CMK (cell line): Measurements from ENCODE around the gene LDLRAD4.

Experiments
- DNase-seq: peaks from one replicate; pipeline ENCODE4 v3.0.0-alpha.2; 2010; ENCODE audit warnings: low read depth

LDLRAD4 gene

DNA sequence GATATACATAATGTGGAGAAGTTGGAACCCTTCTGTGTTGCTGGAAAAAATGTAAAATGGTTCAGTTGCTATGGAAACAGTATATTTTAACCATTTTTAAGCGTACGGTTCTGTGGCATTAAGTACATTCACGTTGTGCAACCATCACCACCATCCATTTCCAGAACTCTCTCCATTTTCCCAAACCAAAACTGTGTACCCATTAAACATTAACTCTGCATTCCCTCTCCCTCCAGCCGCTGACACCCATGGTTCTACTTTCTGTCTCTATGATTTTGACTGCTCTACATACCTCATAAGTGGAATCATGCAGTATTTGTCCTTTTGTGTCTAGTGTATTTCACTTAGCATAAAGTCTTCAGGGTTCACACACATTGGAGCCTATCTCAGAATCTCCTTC, 67.3 kb downstream of the LDLRAD4 start:
- DNase-seq: no peak

DNA sequence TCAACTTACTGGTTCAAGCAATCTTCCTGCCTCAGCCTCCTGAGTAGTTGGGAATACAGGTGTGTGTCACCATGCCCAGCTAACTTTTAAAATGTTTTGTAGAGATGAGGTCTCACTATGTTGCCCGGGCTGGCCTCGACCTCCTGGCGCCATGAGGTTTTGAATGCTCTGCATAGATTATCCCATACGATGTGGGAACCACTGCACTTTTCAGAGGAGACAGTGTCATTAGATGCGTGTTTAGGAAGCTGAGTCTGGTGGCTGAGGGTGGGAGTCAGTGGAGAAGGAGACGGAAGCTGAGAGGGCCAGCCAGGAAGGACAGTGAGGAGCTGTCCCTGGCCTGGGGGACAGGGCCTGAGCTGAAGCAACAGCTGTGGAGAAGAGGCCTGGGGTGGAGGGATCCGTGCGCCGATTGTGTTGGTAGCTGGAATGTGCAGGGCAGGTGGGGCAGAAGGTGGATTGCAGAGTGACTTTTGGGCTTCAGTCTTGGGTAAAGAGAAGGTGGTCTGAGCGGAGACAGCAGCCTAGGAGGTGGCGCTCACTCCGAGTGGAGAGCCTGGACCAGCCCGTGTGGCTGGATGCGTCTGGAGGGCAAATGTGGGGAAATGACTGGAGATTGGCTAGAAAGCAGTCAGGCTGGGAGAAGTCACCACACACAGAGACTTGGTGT, 68.0 kb downstream of the LDLRAD4 start:
- no peak for DNase-seq

DNA sequence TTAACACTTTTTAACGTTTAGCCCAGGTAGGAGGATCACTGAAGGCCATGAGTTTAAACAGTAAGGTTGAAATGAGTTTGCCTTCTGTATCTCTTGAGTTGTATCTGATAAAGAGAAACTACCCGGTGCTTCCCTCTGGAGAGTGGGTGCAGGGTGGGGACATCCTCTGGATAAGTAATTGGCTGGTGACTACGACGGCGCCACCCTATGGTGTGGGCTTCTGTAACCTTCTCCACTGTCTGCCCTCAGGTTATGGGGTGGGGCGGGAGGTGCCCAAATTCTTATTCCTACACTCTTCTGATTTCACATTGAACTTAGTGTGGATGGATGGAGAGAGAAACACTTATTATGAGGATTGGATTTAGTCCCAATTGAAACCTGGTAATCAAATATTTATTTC, 68.8 kb downstream of the LDLRAD4 start:
- DNase-seq: no peak

DNA sequence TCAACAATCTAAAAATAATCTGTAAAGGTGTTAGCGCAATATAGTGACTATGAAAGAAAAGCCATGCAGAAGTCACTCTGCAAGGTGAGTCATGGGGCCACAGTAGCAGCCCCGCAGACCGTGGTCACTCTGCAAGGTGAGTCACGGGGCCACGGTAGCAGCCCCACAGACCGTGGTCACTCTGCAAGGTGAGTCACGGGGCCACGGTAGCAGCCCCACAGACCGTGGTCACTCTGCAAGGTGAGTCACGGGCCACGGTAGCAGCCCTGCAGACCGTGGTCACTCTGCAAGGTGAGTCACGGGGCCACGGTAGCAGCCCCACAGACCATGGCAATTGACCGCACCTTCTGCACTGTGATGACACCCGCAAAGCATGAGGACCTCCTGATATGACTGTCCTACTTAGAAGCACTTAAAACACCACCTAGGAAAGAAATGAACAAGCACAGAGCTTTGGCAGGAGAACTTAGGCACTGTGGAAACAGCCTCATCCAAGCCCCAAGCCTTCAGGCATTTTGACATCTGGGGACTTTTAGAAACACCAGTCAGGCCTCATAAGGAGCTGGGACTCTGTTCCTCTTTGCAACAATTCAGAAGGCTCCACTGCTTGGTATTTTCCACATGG, 70.1 kb downstream of the LDLRAD4 start:
- no peak for DNase-seq

DNA sequence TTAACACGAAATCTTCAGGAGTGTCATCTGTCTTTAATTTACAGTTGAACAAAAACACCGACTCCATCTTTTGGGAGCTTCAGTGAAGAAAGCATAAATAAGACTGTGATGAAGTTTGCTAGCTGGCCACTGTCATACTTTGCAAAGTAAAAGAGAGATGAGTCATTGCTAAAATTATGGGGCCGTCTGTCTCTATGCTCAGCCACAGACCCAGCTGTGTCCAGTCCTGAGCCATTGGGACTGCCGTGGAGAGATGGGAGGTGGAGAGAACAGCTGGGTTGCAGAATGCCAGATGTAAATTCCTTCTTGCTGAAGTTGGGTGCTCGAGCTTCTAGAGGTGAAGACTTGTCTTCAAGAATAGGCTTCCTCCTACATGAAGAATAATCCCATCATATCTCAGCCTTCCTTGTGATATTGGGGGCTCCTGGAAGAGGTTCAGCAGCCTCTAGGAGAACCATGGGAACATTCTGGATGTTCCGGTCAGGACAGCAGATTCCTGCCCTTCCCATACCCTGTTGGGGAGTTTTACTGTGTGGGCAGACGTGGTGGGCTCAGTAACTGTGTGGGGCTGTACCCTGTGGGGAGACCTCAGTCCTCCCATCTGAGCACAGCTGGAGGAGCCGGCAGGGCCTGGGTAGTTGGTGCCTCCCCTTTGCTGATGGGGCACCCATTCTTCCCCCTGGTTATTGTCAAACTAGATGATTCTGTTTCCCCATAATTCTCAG, 71.1 kb downstream of the LDLRAD4 start:
- DNase-seq: no peak

DNA sequence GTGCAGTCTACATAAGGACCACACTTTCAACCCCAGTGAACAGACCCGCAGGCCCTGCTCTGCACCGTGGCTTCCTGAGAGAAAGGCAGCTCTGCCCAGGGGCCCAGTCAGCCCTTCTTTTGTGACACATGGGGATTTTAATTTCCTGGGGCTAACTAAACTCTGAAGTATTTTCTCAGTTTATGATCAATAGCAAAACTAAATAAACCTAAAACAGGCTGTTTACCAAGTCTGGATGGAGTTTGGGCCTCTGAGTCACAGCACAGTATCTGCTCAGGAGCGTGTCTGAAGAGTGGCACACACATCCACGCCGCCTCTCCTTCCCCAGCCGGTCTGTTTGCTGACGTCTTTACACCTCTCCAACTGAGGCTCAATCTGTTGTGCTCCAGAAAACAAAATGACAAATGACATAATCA, 72.3 kb downstream of the LDLRAD4 start:
- no peak for DNase-seq

DNA sequence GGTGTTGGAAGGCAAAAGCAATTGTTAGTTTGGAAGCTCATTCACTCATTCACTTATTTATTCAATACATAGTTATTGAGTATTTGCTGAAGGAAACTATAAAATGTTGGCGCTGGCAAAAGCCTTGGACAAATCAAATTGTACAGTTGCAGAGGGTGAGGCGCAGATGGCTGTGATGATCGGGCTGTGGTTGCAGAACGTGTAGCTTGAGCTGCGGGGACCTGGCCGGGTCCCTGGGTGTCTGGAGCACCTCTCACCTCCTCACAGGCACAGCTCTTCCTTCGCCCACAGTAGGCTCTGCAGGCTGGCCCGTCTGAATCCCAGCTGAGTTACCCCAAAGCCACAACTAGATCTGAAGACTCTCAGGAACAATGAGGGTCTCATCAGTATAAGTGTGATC, 72.7 kb downstream of the LDLRAD4 start:
- DNase-seq: no peak

DNA sequence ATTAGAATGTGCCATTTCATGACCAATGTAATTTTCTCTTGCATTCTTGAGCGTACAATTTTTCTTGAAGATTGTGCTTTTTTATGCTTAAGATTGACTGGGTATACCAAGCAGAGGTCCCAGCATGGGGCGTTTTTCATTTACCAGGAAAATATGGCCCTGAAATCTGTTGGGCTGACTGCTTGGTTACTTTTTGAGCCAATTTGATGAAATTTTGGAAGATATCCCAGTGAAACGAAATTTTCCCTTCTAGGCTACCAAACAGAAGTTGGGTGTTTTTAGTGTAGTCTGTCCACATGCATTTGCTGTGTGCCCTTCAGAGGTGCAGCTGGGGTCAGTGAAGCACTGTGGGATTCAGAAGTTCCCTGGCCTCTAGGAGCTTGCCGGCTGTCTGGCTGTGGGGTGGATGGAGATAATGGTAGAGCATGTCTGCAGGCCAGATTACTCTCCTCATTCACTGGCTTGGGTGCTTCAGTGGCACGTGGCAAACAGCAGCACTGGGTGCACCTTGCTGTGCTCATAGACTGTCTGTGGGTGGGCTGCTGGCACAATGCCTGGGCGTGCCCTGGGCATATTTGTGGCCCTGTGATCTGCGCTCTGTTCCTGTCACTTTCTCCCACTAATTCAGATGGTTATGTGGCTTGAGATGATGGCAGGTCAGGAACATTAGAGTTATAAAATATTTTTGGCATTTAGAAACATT, 73.3 kb downstream of the LDLRAD4 start:
- no peak for DNase-seq

DNA sequence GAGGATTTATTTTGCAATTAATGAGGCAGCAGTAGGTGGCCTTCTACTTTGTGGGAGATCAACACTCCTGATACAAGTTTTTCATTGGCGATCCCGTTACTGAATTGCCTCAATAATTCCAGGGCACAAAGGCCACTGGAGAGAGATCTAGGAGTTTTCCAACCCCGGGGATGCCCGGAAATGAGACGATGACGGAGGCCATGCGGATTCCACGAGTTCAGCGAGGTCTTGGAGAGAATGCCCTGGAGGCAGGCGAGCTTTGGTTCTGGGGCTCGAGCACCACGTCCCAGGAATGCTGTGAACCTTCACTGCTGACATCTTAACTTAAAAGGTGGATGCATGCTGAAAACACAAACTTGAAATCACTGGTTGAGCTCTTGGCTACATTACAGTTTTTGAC, 74.2 kb downstream of the LDLRAD4 start:
- no peak for DNase-seq

DNA sequence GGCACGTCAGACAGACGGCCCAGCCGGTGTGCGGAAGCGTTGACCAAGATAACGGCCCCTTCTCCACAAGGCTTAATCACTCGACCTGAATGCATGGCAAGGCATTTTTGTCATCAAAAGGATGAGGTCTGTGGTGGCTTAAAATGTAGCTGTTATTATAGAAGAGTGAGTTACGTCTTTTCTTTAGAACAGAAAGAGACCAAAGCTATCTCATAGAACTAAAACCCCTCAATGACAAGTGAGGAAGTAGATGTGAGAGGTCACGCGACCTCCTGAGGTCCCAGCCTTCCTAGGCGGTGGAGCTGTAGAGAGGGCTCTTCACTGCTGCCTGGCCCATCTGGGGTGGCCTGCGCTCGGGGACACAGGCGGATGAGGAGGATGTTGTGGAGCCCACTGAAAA, 75.7 kb downstream of the LDLRAD4 start:
- DNase-seq: no peak

DNA sequence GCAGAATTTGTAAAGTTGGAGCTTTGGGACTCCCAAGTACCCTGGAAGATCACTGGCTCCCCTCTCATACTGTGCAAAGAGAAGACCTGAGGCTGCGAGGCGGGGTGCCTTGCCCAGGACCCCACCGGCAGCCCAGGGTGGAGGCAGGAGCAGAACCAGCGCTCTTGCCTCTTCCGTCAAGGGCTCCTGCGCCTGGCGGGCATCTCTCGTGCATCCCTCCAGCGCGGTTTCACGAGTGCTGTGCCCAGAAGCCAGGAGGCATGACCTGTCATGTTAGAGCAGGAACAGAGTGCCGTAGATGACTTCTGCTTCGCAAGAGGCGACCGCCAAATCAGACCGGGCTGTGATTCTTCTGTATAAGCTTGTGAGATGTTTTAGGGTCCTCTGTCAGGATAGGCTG, 77.3 kb downstream of the LDLRAD4 start:
- DNase-seq: no peak

DNA sequence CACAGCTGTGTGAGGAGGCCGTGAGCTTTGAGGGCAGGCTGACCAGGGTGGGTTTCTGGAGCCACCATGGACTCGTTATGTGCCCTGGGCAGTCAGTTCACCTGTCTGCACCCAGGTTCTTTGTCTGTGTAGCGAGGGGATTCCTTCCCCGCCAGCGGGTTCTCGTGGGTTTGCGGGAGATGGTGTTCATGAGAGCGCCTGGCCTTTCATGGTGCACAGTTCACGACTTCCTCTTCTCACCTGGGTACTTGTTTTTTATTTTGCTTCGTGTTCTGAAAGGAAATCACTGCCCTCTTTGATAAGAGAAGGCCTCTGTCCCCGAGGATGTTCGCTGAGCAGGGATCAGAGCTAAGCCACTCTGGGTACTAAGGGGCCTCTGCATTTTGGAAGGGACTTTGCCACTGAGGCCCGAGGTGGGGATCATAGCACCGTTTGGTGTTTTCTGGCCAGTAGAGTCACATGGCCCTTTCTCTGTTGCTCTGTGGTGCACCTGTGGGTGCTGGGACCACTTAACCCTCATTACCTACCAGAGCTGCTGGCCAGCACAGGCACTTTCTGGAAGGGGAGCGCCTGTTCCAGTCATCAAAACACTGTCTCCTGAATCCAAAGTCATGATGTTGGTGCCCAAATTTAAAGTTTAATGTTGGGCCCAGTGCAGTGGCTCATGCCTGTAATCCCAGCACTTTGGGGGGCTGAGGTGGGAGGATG, 78.5 kb downstream of the LDLRAD4 start:
- no peak for DNase-seq

DNA sequence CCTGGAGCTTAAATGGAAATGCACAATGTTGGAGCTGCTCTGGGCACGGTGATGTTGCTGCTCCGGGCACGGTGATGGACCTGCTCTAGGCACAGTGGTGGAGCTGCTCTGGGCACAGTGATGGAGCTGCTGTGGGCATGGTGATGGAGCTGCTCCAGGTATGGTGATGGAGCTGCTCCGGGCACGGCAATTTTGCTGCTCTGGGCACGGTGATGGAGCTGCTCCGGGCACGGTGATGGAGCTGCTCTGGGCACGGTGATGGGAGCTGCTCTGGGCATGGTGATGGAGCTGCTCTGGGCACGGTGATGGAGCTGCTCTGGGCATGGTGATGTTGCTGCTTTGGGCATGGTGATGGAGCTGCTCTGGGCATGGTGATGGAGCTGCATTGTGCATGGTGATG, 79.7 kb downstream of the LDLRAD4 start:
- no peak for DNase-seq

DNA sequence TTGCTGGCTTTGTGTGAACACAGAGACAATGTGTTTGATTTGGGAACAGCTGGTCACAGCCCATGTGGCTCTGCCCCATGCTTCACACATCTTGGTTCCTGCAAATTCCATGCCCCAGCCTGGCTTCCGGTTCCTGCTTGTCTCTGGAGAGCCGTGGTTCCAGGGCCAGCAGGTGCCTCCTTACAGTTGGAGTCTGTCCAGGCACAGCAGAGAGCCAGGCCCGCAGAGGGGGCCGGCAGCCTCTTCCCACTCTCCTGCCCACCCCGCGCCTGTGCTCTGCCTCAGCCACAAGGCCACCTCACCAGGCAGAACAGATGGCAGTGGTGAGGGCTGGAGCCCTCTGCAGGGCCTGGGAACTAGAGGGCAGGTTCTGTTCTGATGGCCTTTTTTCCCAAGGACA, 81.5 kb downstream of the LDLRAD4 start:
- no peak for DNase-seq

DNA sequence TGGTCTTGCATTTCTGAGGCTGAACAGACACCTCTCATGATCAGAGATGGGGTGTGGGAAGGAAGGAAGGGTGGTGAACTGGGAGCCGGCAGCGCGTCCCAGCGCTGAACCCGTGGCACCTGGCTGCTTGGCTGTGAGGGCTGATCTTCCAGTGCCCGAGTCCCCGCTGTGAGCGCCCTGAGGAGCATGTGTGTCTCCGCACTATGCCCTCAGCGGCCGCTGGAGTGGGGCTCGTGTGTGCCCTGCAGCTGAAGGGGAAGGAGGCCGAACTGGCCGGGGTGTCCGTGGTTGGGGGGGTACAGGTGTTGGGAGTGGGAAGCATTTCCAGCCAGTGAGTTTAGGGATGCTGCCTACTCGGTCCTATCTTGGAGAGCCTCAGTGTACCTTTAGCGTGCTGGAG, 82.2 kb downstream of the LDLRAD4 start:
- no peak for DNase-seq

DNA sequence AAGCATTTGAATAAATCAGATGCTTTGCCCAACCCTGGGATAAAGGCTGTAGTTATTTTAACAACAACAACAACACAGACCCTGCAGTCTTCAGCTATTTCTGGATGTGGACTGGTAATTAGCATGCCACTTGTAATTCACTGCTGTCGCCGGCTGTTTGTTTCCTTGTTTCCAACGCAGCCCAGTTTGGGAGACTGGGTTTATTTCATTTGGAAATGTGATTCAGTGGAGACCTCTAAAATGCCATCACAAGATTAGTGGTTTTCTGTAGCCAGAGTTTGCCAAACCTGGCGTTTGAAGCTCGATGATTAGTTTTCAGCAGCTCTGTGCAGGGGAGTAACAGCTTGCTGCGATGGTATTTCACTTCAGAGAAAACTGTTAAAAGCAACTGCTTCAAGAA, 83.5 kb downstream of the LDLRAD4 start:
- no peak for DNase-seq

DNA sequence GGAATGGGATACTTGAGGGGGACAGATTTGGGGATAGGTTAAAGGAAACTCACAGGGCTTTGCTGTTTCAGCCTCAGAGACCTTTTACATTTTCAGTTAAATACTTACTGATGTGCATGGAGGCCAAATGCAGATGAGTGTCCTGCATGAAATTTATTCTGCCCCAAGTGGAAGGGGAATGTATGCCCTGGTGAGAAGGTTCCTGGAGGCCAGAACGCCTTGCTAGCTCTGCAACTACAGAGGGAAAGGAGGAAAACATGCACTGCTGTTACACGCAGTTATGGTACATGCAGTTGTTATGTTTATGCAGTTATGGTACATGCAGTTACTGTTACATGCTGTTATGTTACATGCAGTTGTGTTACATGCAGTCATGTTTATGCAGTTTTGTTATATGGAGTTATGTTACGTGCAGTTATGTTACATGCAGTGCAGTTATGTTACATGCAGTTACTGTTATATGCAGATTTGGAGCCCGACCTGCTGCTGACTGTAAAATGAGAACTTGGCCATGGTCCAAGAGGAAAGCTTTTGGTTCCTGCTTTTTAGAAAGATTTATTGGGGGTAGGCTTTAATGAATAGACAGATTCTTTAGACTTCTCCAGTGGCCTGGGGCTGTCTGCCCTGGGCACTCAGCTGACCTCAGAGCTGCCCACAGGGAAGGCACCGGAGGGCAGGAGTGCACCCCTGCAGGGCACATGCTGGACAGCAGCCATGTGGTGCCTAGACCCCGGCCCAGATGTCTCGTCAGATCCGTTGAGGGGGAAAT, 84.1 kb downstream of the LDLRAD4 start:
- no peak for DNase-seq

DNA sequence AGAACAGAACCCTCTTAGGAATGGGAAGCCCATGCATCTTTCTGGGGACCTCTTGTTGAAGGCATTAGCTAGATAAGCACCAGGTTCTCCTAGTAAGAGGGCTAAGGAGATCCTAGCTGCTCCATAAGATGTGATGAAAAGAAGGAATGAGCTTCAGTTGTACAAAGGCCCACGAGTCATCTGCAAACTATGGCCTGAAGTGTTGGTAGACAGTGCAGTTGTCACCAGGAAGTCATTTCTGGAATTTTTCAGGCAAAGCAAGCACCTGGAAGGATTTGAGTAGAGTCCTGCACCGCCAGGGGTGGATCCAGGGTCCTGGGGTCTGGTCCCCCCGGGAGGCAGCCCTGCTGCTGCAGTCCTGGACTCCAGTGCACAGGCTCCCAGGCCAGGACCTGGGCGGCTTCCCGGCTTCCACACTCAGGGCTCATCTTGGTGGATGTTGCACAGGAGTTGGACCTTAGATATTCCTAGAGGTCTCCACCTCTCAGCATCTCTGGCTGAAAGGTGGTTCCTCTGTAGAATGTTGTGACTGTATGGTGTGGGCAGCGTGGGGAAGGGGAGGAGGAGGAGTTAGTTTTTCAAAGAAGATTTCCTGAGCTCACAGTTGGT, 85.3 kb downstream of the LDLRAD4 start:
- DNase-seq: no peak

DNA sequence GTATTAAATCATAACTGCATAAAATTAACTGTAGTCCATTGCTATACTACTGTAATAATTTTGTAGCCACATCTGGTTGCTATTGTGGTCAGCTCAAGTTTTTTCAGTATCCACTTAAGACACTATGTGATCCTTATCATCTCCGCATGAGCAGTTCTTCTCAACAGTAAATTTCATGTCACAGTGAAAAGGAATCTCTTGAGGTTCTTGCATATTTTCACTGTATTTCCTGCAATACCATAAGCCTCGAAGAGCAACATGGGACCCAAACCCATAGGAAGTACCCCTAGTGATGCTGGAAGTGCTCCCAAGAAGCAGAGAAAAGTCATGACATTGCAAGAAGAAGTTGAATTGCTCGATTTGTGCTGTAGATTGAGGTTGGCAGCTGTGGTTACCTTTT, 86.7 kb downstream of the LDLRAD4 start:
- DNase-seq: no peak

DNA sequence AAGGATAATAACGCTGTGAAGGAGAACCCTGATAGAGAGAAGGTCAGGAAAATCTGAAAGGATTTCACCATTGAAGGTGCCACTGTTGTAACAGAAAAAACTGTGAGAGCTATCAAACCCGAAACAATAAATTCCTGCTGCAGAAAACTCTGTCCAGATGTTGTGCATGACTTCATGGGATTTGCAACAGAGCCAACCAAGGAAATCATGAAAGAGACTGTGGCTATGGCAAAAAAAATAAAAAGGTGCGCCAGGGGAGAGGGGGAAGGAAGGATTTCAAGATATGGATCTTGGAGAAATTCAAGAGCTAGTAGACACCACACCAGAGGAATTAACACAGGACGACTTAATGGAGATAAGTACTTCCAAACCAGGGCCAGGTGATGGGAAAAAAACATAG, 88.0 kb downstream of the LDLRAD4 start:
- DNase-seq: no peak

DNA sequence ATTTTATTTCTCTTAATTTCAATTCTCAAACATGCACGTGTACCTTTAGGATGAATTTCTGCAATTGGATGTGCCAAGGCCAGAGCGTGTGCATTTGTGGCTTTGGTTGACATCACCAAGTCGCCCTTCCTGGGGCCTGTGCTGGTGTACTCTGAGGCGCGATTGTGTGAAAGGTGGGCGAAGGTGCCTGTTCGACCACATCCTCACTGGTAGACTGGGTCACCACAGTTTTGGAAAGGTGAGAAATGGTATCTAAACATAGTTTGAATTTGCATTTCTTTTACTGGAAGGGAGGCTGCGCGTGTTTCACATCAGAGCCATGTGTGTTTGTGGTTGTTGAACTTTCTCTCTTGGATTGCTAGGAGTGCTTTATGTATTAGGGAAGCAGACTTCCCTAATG, 89.8 kb downstream of the LDLRAD4 start:
- no peak for DNase-seq
